Right atrium auricular region (tissue), 2 donors: ENCODE measurements around the gene UGT1A5. TPM values are rescaled to one million over a fixed set of nuclear protein-coding genes. Genes with fewer than 3 reads are reported as not detected.

ENCODE experiments used
- DNase-seq: peaks from one replicate; pipeline ENCODE4 v3.0.0-alpha.2; 2019; ENCODE audit warnings: low spot score
- H3K27ac ChIP-seq, 2 donors: fragments of 200-600 bp; sonication (generic); 1 replicate in 1 of 2; 2 replicates in 1 of 2; pipeline ENCODE4 v1.5.1; 2016 to 2019
- H3K27me3 ChIP-seq, 2 donors: fragments of 200-600 bp; sonication (generic); one replicate each; pipeline versions ENCODE4 v1.5.1 to v1.6.0; 2017 to 2019
- H3K36me3 ChIP-seq: fragments of 200-600 bp; sonication (generic); one replicate; pipeline ENCODE4 v1.5.1; 2016
- H3K4me1 ChIP-seq, 2 donors: fragments of 200-600 bp; sonication (generic); one replicate each; pipeline versions ENCODE4 v1.5.1 to v1.6.0; 2017 to 2019
- H3K4me3 ChIP-seq, 2 donors: fragments of 200-600 bp; sonication (generic); 1 replicate in 1 of 2; 2 replicates in 1 of 2; pipeline ENCODE4 v1.5.1; 2017 to 2019; ENCODE audit warnings: mild to moderate bottlenecking in 1 of 2, moderate library complexity in 1 of 2
- H3K9me3 ChIP-seq, 2 donors: fragments of 200-600 bp; sonication (generic); one replicate each; pipeline ENCODE4 v1.5.1; 2019
- total RNA-seq, 2 donors: library from RNA; depleted of rRNA; stranded (reverse); fragments of >200 nt; gene quantifications; one replicate each; pipeline ENCODE4 v1.1.0, GENCODE V29; 2016
- TF ChIP-seq, protein P1 (sequence below), 2 donors: fragments of 200-600 bp; sonication (generic); IDR thresholded peaks; one replicate each; pipeline ENCODE4 v1.5.1; 2019; ENCODE audit warnings: antibody characterized with exemption in 2 of 2

The UGT1A5 gene
- total RNA-seq, 2 donors from 2014 or later, result not detected

DNA sequence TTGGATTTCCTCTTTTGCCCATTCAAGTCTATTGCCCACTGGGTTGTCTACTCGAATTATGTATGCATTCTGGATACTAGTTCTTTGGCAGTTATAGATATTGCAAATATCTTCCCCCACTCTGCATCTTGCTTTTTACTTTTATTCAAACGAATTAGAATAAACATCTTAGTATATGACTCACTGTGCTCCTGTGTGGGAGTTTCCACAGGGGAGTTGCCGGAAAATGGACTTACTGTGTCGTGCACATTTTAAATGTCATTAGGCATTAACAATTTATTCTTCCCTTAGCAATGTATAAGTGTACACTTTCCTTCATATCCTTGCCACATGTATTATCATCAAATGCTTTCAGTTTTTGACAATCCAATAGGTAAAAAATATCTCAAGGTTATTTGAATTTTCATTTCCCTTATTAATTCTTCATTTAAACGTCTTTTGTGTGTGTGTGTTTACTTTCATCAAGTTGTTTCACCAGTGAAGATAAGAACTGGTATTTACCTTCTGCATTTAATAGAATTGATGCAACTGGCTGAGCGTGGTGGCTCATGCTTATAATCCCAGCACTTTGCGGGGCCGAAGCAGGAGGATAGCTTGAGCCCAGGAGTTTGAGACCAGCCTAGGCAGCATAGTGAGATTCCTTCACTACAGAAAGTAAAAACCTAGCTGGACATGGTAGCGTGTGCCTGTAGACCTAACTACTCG, 4.6 kb upstream of the UGT1A5 start:
- Histone ChIP-seq H3K27ac (no peak overlapping the region), H3K27me3 (no peaks in the 10 kb centered on the region)
- TF ChIP-seq, protein P1, sequence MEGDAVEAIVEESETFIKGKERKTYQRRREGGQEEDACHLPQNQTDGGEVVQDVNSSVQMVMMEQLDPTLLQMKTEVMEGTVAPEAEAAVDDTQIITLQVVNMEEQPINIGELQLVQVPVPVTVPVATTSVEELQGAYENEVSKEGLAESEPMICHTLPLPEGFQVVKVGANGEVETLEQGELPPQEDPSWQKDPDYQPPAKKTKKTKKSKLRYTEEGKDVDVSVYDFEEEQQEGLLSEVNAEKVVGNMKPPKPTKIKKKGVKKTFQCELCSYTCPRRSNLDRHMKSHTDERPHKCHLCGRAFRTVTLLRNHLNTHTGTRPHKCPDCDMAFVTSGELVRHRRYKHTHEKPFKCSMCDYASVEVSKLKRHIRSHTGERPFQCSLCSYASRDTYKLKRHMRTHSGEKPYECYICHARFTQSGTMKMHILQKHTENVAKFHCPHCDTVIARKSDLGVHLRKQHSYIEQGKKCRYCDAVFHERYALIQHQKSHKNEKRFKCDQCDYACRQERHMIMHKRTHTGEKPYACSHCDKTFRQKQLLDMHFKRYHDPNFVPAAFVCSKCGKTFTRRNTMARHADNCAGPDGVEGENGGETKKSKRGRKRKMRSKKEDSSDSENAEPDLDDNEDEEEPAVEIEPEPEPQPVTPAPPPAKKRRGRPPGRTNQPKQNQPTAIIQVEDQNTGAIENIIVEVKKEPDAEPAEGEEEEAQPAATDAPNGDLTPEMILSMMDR (IDR thresholded peaks at IDR 0.05), result no peak

DNA sequence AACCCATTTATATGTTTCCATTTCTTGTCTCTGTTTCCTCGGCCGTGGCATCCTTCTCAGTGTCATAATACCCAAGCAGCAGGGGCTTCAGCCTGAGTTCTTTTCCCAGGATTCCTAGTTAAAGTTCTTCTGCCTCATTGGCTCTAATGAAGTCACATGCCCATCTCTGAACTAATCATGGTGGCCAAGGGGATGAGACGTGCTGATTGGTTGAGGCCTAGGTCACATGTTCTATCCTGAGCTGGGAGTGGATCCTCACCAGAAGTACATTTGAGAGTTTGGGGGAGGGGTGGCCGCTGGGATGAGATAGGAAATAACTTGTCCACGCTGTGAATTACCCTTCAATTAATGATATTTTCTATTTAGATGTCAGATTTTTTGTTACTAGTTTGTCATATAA, 3.8 kb upstream of the UGT1A5 start:
- Histone ChIP-seq H3K27me3 (no peaks in the 10 kb centered on the region), H3K4me1 (no peaks in the 10 kb centered on the region), H3K4me3 (no peak overlapping the region), H3K27ac (no peak overlapping the region), H3K9me3 (peaks cover 0 to 6% of the 10 kb centered on the region in 2 donors), H3K36me3 (no peaks in the 10 kb centered on the region)
- TF ChIP-seq, protein P1 (IDR thresholded peaks at IDR 0.05), result no peak
- no peak for DNase-seq

More for the DNA sequence above, 4.6 kb upstream of the UGT1A5 start:
- H3K9me3 ChIP-seq, result peaks cover 0 to 6% of the 10 kb centered on the region in 2 donors
- no peaks in the 10 kb centered on the region for H3K4me1 ChIP-seq
- DNase-seq, result no peak
- no peak overlapping the region for H3K4me3 ChIP-seq
- H3K36me3 ChIP-seq, result no peaks in the 10 kb centered on the region

DNA sequence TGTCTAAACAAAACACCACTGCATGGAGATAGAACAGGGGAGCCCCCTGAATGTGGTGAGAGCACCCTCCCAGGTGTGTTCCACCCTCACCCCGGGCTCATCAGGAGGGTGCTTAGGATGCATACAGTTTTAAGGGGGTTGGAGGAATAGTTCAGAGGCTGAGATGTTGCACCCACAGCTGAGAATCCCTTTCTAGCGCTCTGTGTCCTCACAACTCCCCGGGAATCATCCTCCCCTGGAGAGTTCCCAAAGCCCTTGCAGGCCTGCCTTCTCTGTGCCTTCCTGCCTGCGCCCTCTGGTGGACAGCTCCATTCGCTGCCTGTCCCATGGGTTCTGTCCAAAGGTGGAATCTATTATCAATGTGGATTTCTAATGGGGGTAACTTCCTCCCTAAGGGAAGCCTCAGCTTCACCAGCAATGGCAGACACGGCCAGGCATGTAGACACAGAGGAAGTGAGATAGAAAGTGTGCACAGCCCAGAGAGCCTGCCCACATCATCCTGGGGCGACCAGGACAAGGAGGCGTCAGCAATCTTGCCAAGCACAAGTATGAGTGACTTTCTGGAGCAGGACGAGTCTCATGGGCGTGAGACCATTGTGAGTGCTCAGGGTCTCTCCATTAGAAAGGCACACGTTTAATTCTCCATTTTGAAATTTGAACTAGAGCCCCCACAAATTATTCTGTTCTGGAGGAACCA, 1.2 kb upstream of the UGT1A5 start:
- no peaks in the 10 kb centered on the region for H3K27me3 ChIP-seq
- DNase-seq, result peak; percentile 61

DNA sequence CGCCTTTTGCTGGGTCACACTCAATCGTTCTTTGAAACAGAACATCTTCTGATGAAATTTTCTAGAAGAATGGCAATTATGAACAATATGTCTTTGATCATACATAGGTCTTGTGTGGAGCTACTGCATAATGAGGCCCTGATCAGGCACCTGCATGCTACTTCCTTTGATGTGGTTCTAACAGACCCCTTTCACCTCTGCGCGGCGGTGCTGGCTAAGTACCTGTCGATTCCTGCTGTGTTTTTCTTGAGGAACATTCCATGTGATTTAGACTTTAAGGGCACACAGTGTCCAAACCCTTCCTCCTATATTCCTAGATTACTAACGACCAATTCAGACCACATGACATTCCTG, 532 bp downstream of the UGT1A5 start:
- no peak for DNase-seq
- Histone ChIP-seq H3K27me3 (no peaks in the 10 kb centered on the region), H3K9me3 (no peaks in the 10 kb centered on the region), H3K4me1 (no peaks in the 10 kb centered on the region), H3K27ac (no peak overlapping the region), H3K36me3 (no peaks in the 10 kb centered on the region), H3K4me3 (no peak overlapping the region)
- TF ChIP-seq, protein P1 (IDR thresholded peaks at IDR 0.05), result no peak

More for the DNA sequence above, 1.2 kb upstream of the UGT1A5 start:
- no peaks in the 10 kb centered on the region for H3K4me1 ChIP-seq
- no peak overlapping the region for H3K27ac ChIP-seq
- H3K4me3 ChIP-seq, result no peak overlapping the region
- no peaks in the 10 kb centered on the region for H3K9me3 ChIP-seq
- TF ChIP-seq, protein P1 (IDR thresholded peaks at IDR 0.05), result peak; percentile 60 to 77
- no peaks in the 10 kb centered on the region for H3K36me3 ChIP-seq

DNA sequence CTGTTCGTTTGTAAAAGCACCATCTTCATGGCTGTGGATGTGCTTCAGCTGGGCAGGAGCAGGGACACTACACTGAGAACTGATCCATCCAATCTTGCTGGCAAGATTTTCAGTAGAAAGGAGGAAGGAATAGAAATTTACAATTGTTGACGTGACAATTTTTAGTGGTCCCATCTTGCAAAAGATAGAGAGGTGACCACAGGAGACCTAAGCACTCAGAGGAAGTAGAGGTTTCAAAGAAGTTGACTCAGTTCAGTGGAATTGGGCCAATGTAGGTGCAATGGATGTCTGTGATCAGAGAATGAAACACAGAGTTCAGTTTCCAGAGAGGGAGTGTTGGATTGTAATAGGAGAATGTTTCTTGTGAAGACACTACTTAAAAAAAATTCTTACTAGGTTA, 1.4 kb downstream of the UGT1A5 start:
- Histone ChIP-seq H3K27ac (no peak overlapping the region), H3K4me3 (no peak overlapping the region), H3K9me3 (no peaks in the 10 kb centered on the region), H3K36me3 (no peaks in the 10 kb centered on the region), H3K27me3 (no peaks in the 10 kb centered on the region), H3K4me1 (no peaks in the 10 kb centered on the region)
- DNase-seq, result no peak
- TF ChIP-seq, protein P1 (IDR thresholded peaks at IDR 0.05), result no peak
